Measurements from ENCODE around the gene KISS1R.
A peak's percentile ranks its signal among the peaks of the same experiment; 100 is the strongest.

The KISS1R gene

DNA sequence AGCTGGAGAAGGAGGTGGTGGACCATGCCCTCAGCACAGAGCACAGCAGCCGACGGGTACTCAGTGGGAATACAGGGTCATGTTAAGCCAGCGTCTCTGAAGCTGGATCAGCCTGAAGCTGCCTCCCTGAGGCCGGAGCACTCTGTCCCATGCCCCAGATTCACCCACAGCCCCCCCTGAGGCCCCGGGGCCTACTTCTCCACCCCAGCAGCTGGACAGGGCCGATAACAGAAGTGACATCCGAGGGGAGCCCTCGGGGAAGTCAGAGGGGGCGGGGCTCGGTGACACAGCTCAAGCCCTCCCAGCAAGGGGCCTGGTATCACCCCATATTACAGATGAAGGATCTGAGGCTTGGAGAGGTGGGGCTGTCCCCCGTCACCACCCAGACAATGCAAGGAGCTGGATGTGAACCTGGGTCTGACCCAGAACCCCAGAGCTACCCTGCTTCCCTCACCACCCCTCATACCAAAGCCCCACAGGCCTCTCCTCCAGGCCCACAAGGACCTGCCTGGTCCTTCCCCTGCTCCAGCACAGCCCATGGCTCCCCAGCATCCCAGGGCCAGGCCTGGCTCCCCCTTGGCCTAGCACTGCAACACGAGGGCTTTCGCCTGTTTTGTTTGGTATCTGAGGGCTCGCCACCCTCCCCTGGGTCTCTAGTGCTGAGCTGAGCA lies 9.8 kb upstream of the KISS1R start:
- TF ChIP-seq PPARA (CRISPR knock-in tag; IDR thresholded peaks at IDR 0.05; ENCODE audit: borderline replicate concordance) (no peak), ZNF565 (CRISPR knock-in tag; conservative IDR thresholded peaks at IDR 0.05; ENCODE audit: low read depth) (no peak), SNAI2 (CRISPR knock-in tag; IDR thresholded peaks at IDR 0.05) (no peak)
- ATAC-seq, result no peak

DNA sequence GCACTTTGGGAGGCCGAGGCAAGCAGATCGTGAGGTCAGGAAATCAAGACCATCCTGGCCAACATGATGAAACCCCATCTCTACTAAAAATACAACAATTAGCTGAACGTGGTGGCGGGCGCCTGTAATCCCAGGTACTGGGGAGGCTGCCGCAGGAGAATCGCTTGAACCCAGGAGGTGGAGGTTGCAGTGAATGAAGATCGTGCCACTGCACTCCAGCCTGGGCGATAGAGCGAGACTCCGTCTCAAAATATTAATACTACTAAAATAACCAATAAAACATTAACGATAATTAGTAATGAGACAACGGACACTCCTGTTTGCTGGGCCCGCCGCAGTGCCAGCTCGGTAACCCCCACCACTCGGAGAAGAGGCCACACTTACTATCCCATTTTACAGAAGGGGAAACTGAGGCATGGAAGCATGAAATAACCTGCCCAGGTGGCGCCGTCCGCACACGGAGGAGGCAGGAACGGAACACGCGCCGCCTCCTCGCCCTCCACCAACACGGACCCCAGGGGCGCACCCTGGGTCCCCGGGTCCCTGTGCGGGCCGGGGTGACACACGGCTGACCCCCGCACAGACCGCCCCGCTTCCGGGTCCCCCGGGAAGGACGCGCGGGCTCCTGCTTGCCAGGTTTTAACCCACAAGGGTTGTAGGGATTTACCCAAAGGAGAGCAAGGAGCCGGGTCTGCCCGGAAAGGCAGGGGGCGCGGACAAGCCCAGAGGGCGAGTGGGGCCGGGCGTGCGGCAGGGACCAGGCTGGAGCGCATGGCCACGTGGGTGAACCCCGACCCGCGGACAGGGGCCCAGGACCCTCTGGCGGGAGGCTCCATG lies 5.7 kb upstream of the KISS1R start:
- TF ChIP-seq ZNF565 (CRISPR knock-in tag; conservative IDR thresholded peaks at IDR 0.05; ENCODE audit: low read depth) (no peak), TOX (CRISPR knock-in tag; IDR thresholded peaks at IDR 0.05; ENCODE audit: borderline replicate concordance) (no peak), ZNF8 (CRISPR knock-in tag; IDR thresholded peaks at IDR 0.05) (no peak), RARB (CRISPR knock-in tag; IDR thresholded peaks at IDR 0.05) (no peak), SNAI2 (CRISPR knock-in tag; IDR thresholded peaks at IDR 0.05) (no peak), CSDC2 (CRISPR knock-in tag; IDR thresholded peaks at IDR 0.05) (no peak), PPARA (CRISPR knock-in tag; IDR thresholded peaks at IDR 0.05; ENCODE audit: borderline replicate concordance) (no peak), ZNF70 (CRISPR knock-in tag; IDR thresholded peaks at IDR 0.05) (no peak), ZFP30 (CRISPR knock-in tag; IDR thresholded peaks at IDR 0.05) (no peak), ARNTL (CRISPR knock-in tag; IDR thresholded peaks at IDR 0.05; ENCODE audit: borderline replicate concordance, low read depth) (no peak)
- TF ChIP-seq, protein P1, sequence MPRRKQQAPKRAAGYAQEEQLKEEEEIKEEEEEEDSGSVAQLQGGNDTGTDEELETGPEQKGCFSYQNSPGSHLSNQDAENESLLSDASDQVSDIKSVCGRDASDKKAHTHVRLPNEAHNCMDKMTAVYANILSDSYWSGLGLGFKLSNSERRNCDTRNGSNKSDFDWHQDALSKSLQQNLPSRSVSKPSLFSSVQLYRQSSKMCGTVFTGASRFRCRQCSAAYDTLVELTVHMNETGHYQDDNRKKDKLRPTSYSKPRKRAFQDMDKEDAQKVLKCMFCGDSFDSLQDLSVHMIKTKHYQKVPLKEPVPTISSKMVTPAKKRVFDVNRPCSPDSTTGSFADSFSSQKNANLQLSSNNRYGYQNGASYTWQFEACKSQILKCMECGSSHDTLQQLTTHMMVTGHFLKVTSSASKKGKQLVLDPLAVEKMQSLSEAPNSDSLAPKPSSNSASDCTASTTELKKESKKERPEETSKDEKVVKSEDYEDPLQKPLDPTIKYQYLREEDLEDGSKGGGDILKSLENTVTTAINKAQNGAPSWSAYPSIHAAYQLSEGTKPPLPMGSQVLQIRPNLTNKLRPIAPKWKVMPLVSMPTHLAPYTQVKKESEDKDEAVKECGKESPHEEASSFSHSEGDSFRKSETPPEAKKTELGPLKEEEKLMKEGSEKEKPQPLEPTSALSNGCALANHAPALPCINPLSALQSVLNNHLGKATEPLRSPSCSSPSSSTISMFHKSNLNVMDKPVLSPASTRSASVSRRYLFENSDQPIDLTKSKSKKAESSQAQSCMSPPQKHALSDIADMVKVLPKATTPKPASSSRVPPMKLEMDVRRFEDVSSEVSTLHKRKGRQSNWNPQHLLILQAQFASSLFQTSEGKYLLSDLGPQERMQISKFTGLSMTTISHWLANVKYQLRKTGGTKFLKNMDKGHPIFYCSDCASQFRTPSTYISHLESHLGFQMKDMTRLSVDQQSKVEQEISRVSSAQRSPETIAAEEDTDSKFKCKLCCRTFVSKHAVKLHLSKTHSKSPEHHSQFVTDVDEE (CRISPR knock-in tag; IDR thresholded peaks at IDR 0.05), result no peak
- TF ChIP-seq, protein P2, sequence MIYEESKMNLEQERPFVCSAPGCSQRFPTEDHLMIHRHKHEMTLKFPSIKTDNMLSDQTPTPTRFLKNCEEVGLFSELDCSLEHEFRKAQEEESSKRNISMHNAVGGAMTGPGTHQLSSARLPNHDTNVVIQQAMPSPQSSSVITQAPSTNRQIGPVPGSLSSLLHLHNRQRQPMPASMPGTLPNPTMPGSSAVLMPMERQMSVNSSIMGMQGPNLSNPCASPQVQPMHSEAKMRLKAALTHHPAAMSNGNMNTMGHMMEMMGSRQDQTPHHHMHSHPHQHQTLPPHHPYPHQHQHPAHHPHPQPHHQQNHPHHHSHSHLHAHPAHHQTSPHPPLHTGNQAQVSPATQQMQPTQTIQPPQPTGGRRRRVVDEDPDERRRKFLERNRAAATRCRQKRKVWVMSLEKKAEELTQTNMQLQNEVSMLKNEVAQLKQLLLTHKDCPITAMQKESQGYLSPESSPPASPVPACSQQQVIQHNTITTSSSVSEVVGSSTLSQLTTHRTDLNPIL (CRISPR knock-in tag; IDR thresholded peaks at IDR 0.05; ENCODE audit: low read depth), result no peak
- ATAC-seq, result no peak

DNA sequence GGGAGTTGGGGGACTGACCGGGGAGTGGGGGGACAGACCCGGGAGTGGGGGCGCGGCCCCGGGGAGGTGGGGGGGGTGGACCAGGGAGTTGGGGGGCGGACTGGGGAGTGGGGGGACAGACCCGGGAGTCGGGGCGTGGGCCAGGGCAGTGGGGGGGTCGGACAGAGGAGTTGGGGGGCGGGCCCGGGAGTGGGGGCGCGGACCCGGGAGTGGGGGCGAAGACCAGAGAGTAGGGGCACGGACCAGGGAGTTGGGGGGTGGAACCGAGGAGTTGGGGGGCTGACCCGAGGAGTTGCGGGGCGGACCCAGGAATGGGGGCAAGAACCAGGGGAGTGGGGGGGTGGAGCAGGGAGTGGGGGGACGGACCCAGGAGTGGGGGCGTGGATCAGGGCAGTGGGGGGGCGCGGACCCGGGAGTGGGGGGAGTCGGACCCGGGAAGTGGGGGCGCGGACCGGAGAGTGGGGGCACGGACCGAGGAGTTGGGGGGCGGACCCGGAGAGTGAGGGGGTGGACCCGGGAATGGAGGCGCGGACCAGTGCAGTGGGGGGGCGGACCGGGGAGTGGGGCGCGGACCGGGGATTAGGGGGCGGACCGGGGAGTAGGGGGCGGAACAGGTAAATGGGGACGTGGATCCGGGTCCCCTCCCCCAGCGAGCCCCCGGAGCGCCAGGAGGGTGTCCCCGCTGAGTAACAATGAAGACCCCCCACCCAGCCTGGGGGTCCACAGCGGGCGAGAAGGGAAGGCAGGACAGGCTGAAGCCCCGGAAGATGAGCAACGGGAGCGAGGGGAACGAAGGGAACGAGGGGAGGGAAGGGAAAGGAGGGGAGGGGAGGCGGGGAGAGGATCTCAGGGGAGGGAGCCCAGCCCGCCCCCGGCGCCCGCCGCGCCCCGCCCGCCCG lies 4.7 kb upstream of the KISS1R start:
- peak; percentile 8; the same call in 1 of the 3 replicates for ATAC-seq
- TF ChIP-seq CSDC2 (CRISPR knock-in tag; IDR thresholded peaks at IDR 0.05) (no peak), BACH2 (CRISPR knock-in tag; IDR thresholded peaks at IDR 0.05; ENCODE audit: borderline replicate concordance) (no peak), ZFP3 (CRISPR knock-in tag; IDR thresholded peaks at IDR 0.05) (no peak), ZFP30 (CRISPR knock-in tag; IDR thresholded peaks at IDR 0.05) (no peak), ZNF565 (CRISPR knock-in tag; conservative IDR thresholded peaks at IDR 0.05; ENCODE audit: low read depth) (no peak), SNAI2 (CRISPR knock-in tag; IDR thresholded peaks at IDR 0.05) (no peak), TCF4 (CRISPR knock-in tag; IDR thresholded peaks at IDR 0.05; ENCODE audit: borderline replicate concordance) (no peak), ZNF70 (CRISPR knock-in tag; IDR thresholded peaks at IDR 0.05) (no peak), ISL1 (CRISPR knock-in tag; IDR thresholded peaks at IDR 0.05) (no peak), ESRRG (CRISPR knock-in tag; IDR thresholded peaks at IDR 0.05) (no peak), PPARA (CRISPR knock-in tag; IDR thresholded peaks at IDR 0.05; ENCODE audit: borderline replicate concordance) (no peak), GLIS3 (CRISPR knock-in tag; IDR thresholded peaks at IDR 0.05) (no peak), ARNTL (CRISPR knock-in tag; IDR thresholded peaks at IDR 0.05; ENCODE audit: borderline replicate concordance, low read depth) (no peak), ZC3H10 (CRISPR knock-in tag; IDR thresholded peaks at IDR 0.05) (no peak), RARB (CRISPR knock-in tag; IDR thresholded peaks at IDR 0.05) (no peak)
- TF ChIP-seq, protein P3, sequence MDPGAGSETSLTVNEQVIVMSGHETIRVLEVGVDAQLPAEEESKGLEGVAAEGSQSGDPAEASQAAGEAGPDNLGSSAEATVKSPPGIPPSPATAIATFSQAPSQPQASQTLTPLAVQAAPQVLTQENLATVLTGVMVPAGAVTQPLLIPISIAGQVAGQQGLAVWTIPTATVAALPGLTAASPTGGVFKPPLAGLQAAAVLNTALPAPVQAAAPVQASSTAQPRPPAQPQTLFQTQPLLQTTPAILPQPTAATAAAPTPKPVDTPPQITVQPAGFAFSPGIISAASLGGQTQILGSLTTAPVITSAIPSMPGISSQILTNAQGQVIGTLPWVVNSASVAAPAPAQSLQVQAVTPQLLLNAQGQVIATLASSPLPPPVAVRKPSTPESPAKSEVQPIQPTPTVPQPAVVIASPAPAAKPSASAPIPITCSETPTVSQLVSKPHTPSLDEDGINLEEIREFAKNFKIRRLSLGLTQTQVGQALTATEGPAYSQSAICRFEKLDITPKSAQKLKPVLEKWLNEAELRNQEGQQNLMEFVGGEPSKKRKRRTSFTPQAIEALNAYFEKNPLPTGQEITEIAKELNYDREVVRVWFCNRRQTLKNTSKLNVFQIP (CRISPR knock-in tag; IDR thresholded peaks at IDR 0.05; ENCODE audit: borderline replicate concordance, low read depth), result no peak
- TF ChIP-seq, protein P4, sequence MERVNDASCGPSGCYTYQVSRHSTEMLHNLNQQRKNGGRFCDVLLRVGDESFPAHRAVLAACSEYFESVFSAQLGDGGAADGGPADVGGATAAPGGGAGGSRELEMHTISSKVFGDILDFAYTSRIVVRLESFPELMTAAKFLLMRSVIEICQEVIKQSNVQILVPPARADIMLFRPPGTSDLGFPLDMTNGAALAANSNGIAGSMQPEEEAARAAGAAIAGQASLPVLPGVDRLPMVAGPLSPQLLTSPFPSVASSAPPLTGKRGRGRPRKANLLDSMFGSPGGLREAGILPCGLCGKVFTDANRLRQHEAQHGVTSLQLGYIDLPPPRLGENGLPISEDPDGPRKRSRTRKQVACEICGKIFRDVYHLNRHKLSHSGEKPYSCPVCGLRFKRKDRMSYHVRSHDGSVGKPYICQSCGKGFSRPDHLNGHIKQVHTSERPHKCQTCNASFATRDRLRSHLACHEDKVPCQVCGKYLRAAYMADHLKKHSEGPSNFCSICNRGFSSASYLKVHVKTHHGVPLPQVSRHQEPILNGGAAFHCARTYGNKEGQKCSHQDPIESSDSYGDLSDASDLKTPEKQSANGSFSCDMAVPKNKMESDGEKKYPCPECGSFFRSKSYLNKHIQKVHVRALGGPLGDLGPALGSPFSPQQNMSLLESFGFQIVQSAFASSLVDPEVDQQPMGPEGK (CRISPR knock-in tag; IDR thresholded peaks at IDR 0.05; ENCODE audit: borderline replicate concordance), result no peak
- TF ChIP-seq, protein P2 (CRISPR knock-in tag; IDR thresholded peaks at IDR 0.05; ENCODE audit: low read depth), result no peak
- TF ChIP-seq, protein P5, sequence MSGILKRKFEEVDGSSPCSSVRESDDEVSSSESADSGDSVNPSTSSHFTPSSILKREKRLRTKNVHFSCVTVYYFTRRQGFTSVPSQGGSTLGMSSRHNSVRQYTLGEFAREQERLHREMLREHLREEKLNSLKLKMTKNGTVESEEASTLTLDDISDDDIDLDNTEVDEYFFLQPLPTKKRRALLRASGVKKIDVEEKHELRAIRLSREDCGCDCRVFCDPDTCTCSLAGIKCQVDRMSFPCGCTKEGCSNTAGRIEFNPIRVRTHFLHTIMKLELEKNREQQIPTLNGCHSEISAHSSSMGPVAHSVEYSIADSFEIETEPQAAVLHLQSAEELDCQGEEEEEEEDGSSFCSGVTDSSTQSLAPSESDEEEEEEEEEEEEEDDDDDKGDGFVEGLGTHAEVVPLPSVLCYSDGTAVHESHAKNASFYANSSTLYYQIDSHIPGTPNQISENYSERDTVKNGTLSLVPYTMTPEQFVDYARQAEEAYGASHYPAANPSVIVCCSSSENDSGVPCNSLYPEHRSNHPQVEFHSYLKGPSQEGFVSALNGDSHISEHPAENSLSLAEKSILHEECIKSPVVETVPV (CRISPR knock-in tag; IDR thresholded peaks at IDR 0.05), result no peak

Measured in SK-N-SH treated with all-trans-retinoic acid at 6 μM for 48 hours (cell line).